GM12891 (cell line): ENCODE data around the gene SZT2.

Experiments used
- PAX5 ChIP-seq: IDR thresholded peaks from 2 replicates; pipeline ENCODE4 v1.6.1; 2011; ENCODE audit warnings: low read length, moderate library complexity, mild to moderate bottlenecking; ENCODE audit not compliant: insufficient read depth, severe bottlenecking
- POLR2A ChIP-seq: IDR thresholded peaks from 2 replicates; pipeline ENCODE4 v1.6.1; 2011; ENCODE audit warnings: low read depth, low read length, control low read depth
- POLR2AphosphoS5 ChIP-seq: IDR thresholded peaks from 2 replicates; pipeline ENCODE4 v1.6.1; 2011; ENCODE audit warnings: low read depth, low read length, control low read depth
- POU2F2 ChIP-seq: IDR thresholded peaks from 2 replicates; pipeline ENCODE4 v1.6.1; 2011; ENCODE audit warnings: low read depth, mild to moderate bottlenecking, control low read depth, low read length, moderate library complexity
- SPI1 ChIP-seq: IDR thresholded peaks from 2 replicates; pipeline ENCODE4 v1.6.1; 2011; ENCODE audit warnings: low read depth, low read length, control low read depth
- TAF1 ChIP-seq: IDR thresholded peaks from 2 replicates; pipeline ENCODE4 v1.6.1; 2011; ENCODE audit warnings: low read depth, low read length, control low read depth

DNA sequence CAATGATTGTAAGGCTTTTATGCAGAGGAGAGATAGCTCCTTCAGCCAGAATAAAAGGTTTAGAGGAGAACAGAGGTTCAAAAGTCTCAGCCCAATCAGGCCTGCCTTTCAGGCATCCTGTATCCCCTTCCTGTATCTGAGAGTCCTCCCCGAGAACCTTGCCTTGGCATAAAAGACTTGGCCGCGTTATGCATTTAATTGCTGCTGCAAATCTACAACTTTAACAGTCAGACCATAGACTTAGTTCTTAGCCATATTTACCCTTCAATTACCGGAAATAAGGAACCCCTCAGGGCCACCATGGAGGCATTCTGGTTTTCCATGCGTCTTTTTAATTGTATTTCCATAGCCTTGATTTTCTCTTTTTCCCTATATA is 82.4 kb downstream of the SZT2 start:
- TF ChIP-seq POLR2A (no peak), POLR2AphosphoS5 (no peak), TAF1 (no peak), POU2F2 (no peak), PAX5 (no peak), SPI1 (no peak)
